HEK293 (cell line): ENCODE results near the gene SLC9C2.

ENCODE experiments used
- AEBP2 ChIP-seq: fragments of 450-650 bp; formaldehyde crosslinking; IDR thresholded peaks from 2 replicates; pipeline ENCODE4 v1.5.1; 2016; ENCODE audit warnings: missing biosample characterization, missing genetic modification characterization, borderline replicate concordance
- GLIS1 ChIP-seq: fragments of 450-650 bp; formaldehyde crosslinking; IDR thresholded peaks from 2 replicates; pipeline ENCODE4 v1.5.1; 2016; ENCODE audit warnings: missing biosample characterization, missing genetic modification characterization
- HIC1 ChIP-seq: fragments of 450-650 bp; formaldehyde crosslinking; IDR thresholded peaks from 2 replicates; pipeline ENCODE4 v1.5.1; 2016; ENCODE audit warnings: missing biosample characterization, missing genetic modification characterization
- IKZF3 ChIP-seq: fragments of 450-650 bp; IDR thresholded peaks from 2 replicates; pipeline ENCODE4 v1.5.0; 2018; ENCODE audit warnings: missing biosample characterization, mild to moderate bottlenecking, missing genetic modification characterization, moderate library complexity
- KLF1 ChIP-seq: fragments of 450-650 bp; formaldehyde crosslinking; IDR thresholded peaks from 2 replicates; pipeline ENCODE4 v1.5.1; 2016; ENCODE audit warnings: missing biosample characterization, missing genetic modification characterization
- KLF17 ChIP-seq: fragments of 450-650 bp; formaldehyde crosslinking; IDR thresholded peaks from 2 replicates; pipeline ENCODE4 v1.5.1; 2016; ENCODE audit warnings: missing biosample characterization, missing genetic modification characterization
- PRDM10 ChIP-seq: fragments of 450-650 bp; formaldehyde crosslinking; IDR thresholded peaks from 2 replicates; pipeline ENCODE4 v1.5.1; 2016; ENCODE audit warnings: missing biosample characterization, missing genetic modification characterization
- REST ChIP-seq: fragments of 450-650 bp; formaldehyde crosslinking; IDR thresholded peaks from 2 replicates; pipeline ENCODE4 v1.5.1; 2016; ENCODE audit warnings: missing biosample characterization, missing genetic modification characterization
- ZBTB17 ChIP-seq: fragments of 450-650 bp; formaldehyde crosslinking; IDR thresholded peaks from 2 replicates; pipeline ENCODE4 v1.5.1; 2016; ENCODE audit warnings: missing biosample characterization, missing genetic modification characterization
- ZBTB21 ChIP-seq: fragments of 450-650 bp; formaldehyde crosslinking; IDR thresholded peaks from 2 replicates; pipeline ENCODE4 v1.5.1; 2017; ENCODE audit warnings: missing biosample characterization, missing genetic modification characterization
- ZBTB26 ChIP-seq: fragments of 450-650 bp; formaldehyde crosslinking; optimal IDR thresholded peaks from 2 replicates; pipeline ENCODE3; 2016; ENCODE audit warnings: missing biosample characterization, mild to moderate bottlenecking, missing genetic modification characterization
- ZBTB48 ChIP-seq: fragments of 450-650 bp; formaldehyde crosslinking; IDR thresholded peaks from 2 replicates; pipeline ENCODE4 v1.5.1; 2016; ENCODE audit warnings: missing biosample characterization, missing genetic modification characterization
- ZNF114 ChIP-seq: fragments of 450-650 bp; formaldehyde crosslinking; IDR thresholded peaks from 2 replicates; pipeline ENCODE4 v1.5.0; 2017; ENCODE audit warnings: missing biosample characterization, missing genetic modification characterization
- ZNF174 ChIP-seq: fragments of 450-650 bp; formaldehyde crosslinking; IDR thresholded peaks from 2 replicates; pipeline ENCODE4 v1.5.0; 2017; ENCODE audit warnings: missing biosample characterization, mild to moderate bottlenecking, missing genetic modification characterization
- ZNF514 ChIP-seq: fragments of 450-650 bp; formaldehyde crosslinking; IDR thresholded peaks from 2 replicates; pipeline ENCODE4 v1.5.1; 2016; ENCODE audit warnings: missing biosample characterization, missing genetic modification characterization
- ZNF660 ChIP-seq: fragments of 450-650 bp; IDR thresholded peaks from 2 replicates; pipeline ENCODE4 v1.5.1; 2018; ENCODE audit warnings: missing biosample characterization, mild to moderate bottlenecking, missing genetic modification characterization
- ZNF670 ChIP-seq: fragments of 450-650 bp; formaldehyde crosslinking; IDR thresholded peaks from 2 replicates; pipeline ENCODE4 v1.5.1; 2016; ENCODE audit warnings: missing biosample characterization, missing genetic modification characterization, low read depth
- ZNF707 ChIP-seq: fragments of 450-650 bp; formaldehyde crosslinking; IDR thresholded peaks from 2 replicates; pipeline ENCODE4 v1.5.1; 2016; ENCODE audit warnings: missing biosample characterization, missing genetic modification characterization
- ZXDB ChIP-seq: fragments of 450-650 bp; formaldehyde crosslinking; IDR thresholded peaks from 2 replicates; pipeline ENCODE4 v1.5.1; 2016; ENCODE audit warnings: missing biosample characterization, missing genetic modification characterization

SLC9C2 gene

GRCh38 chr1:173476665-173477285 is 126.1 kb downstream of the SLC9C2 start (continued):
- TF ChIP-seq KLF1 (tag by site-specific recombination) (peak; percentile 12; the same call in 1 of the 2 replicates), ZBTB26 (tag by site-specific recombination) (peak; percentile 86), ZNF174 (tag by site-specific recombination) (no peak), PRDM10 (tag by site-specific recombination) (peak; percentile 86), GLIS1 (tag by site-specific recombination) (peak; percentile 74), ZNF660 (tag by site-specific recombination) (0 out of 2 replicates have a peak, but pooled peaks have one; percentile 9), REST (tag by site-specific recombination) (peak; percentile 34; the same call in 1 of the 2 replicates), ZNF514 (tag by site-specific recombination) (no peak), IKZF3 (tag by site-specific recombination) (peak; percentile 81), ZBTB48 (tag by site-specific recombination) (peak; percentile 89), ZNF707 (tag by site-specific recombination) (no peak), ZBTB21 (no peak), ZXDB (peak; percentile 9), ZNF670 (tag by site-specific recombination) (no peak), HIC1 (tag by site-specific recombination) (peak; percentile 68), AEBP2 (no peak), ZBTB17 (tag by site-specific recombination) (peak; percentile 45; the same call in 1 of the 2 replicates), KLF17 (tag by site-specific recombination) (peak; percentile 69; the same call in 1 of the 2 replicates), ZNF114 (no peak)
